GM12865 (cell line): ENCODE measurements around the gene LCE2B.

ENCODE experiments used
- DNase-seq: peaks from one replicate; pipeline ENCODE4 v3.0.0; 2010; ENCODE audit warnings: low read depth
- H3K4me3 ChIP-seq: 2 replicates; pipeline ENCODE4 v1.5.1; 2011; ENCODE audit warnings: mild to moderate bottlenecking, low read depth, low read length, control low read depth
- TF ChIP-seq, protein P1 (sequence below): IDR thresholded peaks from 2 replicates; pipeline ENCODE4 v1.5.1; 2011; ENCODE audit warnings: low read length, control low read depth, low read depth, inconsistent platforms; ENCODE audit not compliant: insufficient read depth; ENCODE audit errors: missing control alignments

LCE2B gene

GRCh38 chr1:152725261-152725660, 39.3 kb downstream of the LCE2B start:
- TF ChIP-seq, protein P1, sequence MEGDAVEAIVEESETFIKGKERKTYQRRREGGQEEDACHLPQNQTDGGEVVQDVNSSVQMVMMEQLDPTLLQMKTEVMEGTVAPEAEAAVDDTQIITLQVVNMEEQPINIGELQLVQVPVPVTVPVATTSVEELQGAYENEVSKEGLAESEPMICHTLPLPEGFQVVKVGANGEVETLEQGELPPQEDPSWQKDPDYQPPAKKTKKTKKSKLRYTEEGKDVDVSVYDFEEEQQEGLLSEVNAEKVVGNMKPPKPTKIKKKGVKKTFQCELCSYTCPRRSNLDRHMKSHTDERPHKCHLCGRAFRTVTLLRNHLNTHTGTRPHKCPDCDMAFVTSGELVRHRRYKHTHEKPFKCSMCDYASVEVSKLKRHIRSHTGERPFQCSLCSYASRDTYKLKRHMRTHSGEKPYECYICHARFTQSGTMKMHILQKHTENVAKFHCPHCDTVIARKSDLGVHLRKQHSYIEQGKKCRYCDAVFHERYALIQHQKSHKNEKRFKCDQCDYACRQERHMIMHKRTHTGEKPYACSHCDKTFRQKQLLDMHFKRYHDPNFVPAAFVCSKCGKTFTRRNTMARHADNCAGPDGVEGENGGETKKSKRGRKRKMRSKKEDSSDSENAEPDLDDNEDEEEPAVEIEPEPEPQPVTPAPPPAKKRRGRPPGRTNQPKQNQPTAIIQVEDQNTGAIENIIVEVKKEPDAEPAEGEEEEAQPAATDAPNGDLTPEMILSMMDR = no peak
- H3K4me3 ChIP-seq = no peak overlapping the region
- DNase-seq = no peak

DNA sequence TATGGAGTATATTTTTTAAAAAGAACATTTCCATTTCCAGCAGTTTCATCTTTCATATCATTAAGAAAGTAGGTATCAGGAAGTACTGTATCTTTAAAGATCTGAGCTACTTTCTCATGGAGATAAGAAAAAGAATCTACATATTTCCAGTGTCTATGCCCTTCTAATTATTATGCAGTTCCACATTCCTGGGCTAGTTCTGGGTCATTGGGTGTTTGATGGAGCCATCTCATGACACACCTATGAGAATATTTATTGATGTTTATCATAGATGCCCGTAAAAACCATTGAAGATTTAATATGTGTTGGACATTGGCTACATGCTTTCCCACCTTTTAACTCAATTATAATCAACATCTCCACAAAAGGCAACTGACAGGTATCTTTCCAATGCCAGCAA, 43.1 kb downstream of the LCE2B start:
- TF ChIP-seq, protein P1 = no peak
- DNase-seq = no peak
- H3K4me3 ChIP-seq = no peak overlapping the region

- H3K4me3 ChIP-seq = no peak overlapping the region
- TF ChIP-seq, protein P1 = no peak
- DNase-seq = no peak
These were observed 49.7 kb downstream of the LCE2B start for GRCh38 chr1:152735648-152736047.
